WTC11 (cell line): Measurements from ENCODE around the gene KRT85. TPM values are rescaled to one million over a fixed set of nuclear protein-coding genes. Genes with fewer than 3 reads are reported as not detected.

Experiments
- ATAC-seq: fragments of 200-7000 bp; cut with Tn5 transposase; 2 replicates; pipeline ENCODE4 v1.10.0; 2021; ENCODE audit warnings: mild to moderate bottlenecking, moderate library complexity
- CTCF ChIA-PET: fragments of 300-600 bp; sonication (Branson Sonifier 250); formaldehyde crosslinking; loops from one replicate; lab custom pipeline; 2021; ENCODE audit warnings: antibody characterized with exemption; lab: Charles Lee
- POLR2A ChIA-PET: fragments of 350-600 bp; sonication (Branson Sonifier 250); formaldehyde crosslinking; loops from one replicate; lab custom pipeline; 2021; ENCODE audit warnings: antibody characterized with exemption; lab: Charles Lee
- DNase-seq: peaks from one replicate; pipeline ENCODE4 v3.0.0; 2021; ENCODE audit warnings: low spot score
- H3K27ac Mint-ChIP-seq: 2 replicates; pipeline ENCODE4 v1.8.0; 2021; ENCODE audit warnings: mixed read lengths
- H3K27me3 Mint-ChIP-seq: 2 replicates; pipeline ENCODE4 v1.8.0; 2021; ENCODE audit warnings: low read depth, mild to moderate bottlenecking, moderate library complexity, mixed read lengths
- H3K36me3 Mint-ChIP-seq: 2 replicates; pipeline ENCODE4 v1.8.0; 2021; ENCODE audit warnings: mixed read lengths
- H3K4me1 Mint-ChIP-seq: 2 replicates; pipeline ENCODE4 v1.8.0; 2022; ENCODE audit warnings: mixed read lengths
- H3K4me3 Mint-ChIP-seq: 2 replicates; pipeline ENCODE4 v1.8.0; 2021; ENCODE audit warnings: mild to moderate bottlenecking, moderate library complexity, mixed read lengths
- H3K9me3 Mint-ChIP-seq: 2 replicates; pipeline ENCODE4 v1.8.0; 2021; ENCODE audit warnings: mixed read lengths
- ESRRA ChIP-seq: sonication (generic); formaldehyde crosslinking; IDR thresholded peaks from 2 replicates; pipeline ENCODE4 v1.8.1; 2022; ENCODE audit warnings: mild to moderate bottlenecking, missing genetic modification reagents, borderline replicate concordance
- NFATC4 ChIP-seq: fragments of 250-450 bp; sonication (Bioruptor Pico); IDR thresholded peaks from 2 replicates; pipeline ENCODE4 v1.9.0; 2021; ENCODE audit warnings: mild to moderate bottlenecking
- NR1H2 ChIP-seq: sonication (generic); formaldehyde crosslinking; IDR thresholded peaks from 2 replicates; pipeline ENCODE4 v1.9.0; 2021; ENCODE audit warnings: mild to moderate bottlenecking, moderate library complexity, missing genetic modification reagents
- NR2C2 ChIP-seq: sonication (generic); formaldehyde crosslinking; IDR thresholded peaks from 2 replicates; pipeline ENCODE4 v1.8.0; 2022; ENCODE audit warnings: mild to moderate bottlenecking, missing genetic modification reagents
- RORB ChIP-seq: fragments of 250-450 bp; sonication (Bioruptor Pico); IDR thresholded peaks from 2 replicates; pipeline ENCODE4 v1.9.0; 2021; ENCODE audit warnings: mild to moderate bottlenecking
- ZNF671 ChIP-seq: fragments of 250-450 bp; sonication (Bioruptor Pico); IDR thresholded peaks from 2 replicates; pipeline ENCODE4 v1.8.0; 2021; ENCODE audit warnings: mild to moderate bottlenecking
- total RNA-seq: library from RNA; stranded (reverse); gene quantifications from 3 replicates; pipeline ENCODE4 v1.2.3, GENCODE V29; 2021
- TF ChIP-seq, protein P1 (sequence below): fragments of 250-450 bp; sonication (Bioruptor Pico); conservative IDR thresholded peaks from 2 replicates; pipeline ENCODE4 v1.9.0; 2021; ENCODE audit warnings: mild to moderate bottlenecking
- TF ChIP-seq, protein P2 (sequence below): sonication (generic); formaldehyde crosslinking; IDR thresholded peaks from 2 replicates; pipeline ENCODE4 v1.8.0; 2022; ENCODE audit warnings: missing genetic modification reagents
- TF ChIP-seq, protein P3 (sequence below): fragments of 250-450 bp; sonication (Bioruptor Pico); IDR thresholded peaks from 2 replicates; pipeline ENCODE4 v1.9.0; 2021; ENCODE audit warnings: mild to moderate bottlenecking
- TF ChIP-seq, protein P4 (sequence below): fragments of 250-450 bp; sonication (Bioruptor Pico); IDR thresholded peaks from 2 replicates; pipeline ENCODE4 v1.9.0; 2021; ENCODE audit warnings: mild to moderate bottlenecking, borderline replicate concordance

The KRT85 gene
- total RNA-seq, 1 experiment from 2014 or later: not detected

DNA sequence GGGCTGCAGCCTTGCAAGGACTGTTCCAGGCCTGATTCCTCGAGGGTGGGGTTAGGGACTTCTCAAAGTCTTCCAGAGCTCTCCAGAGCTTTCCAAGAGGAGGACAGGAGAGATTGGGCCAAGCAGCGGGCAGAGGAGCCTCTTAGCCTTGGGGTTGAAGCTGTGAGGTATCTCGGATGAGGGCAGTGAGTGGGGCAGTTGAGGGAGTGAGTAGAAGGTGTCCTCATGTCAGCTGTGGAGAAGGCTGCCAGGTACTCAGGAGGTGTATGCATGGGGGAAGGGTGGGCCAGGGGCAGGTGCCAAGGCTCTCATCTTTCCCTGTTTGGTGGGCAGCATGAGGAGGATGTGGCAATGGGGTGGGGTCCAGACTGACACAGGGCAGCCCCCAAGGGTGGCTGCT is 53.8 kb downstream of the KRT85 start:
- no peaks in the 10 kb centered on the region for H3K36me3 Mint-ChIP-seq
- peaks cover 8% of the 10 kb centered on the region for H3K4me1 Mint-ChIP-seq
- peaks cover 29% of the 10 kb centered on the region for H3K27me3 Mint-ChIP-seq
- CTCF ChIA-PET: interaction anchor here (1.0 to 7.8 kb wide), 5 partner anchors 14 to 156 kb away, joined by 3 to 76 read pairs (median 15); no protein-coding TSS in a partner anchor
- TF ChIP-seq, protein P1, sequence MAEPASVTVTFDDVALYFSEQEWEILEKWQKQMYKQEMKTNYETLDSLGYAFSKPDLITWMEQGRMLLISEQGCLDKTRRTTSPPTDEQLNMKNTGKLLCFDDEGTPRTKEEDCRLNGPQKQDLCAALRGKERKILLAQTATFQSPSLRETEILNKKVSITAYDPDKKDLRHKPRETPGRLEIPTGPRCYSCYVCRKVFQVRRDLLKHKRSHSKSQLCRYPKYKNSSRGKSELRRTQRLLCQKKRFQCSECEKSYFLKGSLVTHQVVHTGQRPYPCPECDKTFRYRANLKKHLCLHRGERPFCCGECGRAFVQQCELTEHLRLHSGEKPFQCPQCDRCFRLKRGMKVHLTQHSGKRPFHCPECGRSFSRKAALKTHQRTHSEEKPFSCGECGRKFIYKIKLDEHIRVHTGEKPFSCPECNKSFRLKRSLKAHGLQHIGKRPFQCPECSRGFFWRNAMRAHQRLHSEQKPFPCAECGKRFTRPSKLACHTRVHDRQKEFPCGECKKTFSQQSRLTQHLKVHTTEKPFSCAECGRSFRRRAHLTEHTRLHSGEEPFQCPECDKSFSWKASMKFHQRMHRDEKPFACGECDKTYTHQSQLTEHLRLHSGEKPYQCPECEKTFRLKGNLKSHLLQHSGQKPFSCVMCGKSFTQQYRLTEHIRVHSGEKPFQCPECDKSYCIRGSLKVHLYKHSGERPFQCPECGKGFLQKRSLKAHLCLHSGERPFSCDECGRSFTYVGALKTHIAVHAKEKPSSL: no peak
- TF ChIP-seq NR2C2 (CRISPR knock-in tag): no peak
- TF ChIP-seq, protein P2, sequence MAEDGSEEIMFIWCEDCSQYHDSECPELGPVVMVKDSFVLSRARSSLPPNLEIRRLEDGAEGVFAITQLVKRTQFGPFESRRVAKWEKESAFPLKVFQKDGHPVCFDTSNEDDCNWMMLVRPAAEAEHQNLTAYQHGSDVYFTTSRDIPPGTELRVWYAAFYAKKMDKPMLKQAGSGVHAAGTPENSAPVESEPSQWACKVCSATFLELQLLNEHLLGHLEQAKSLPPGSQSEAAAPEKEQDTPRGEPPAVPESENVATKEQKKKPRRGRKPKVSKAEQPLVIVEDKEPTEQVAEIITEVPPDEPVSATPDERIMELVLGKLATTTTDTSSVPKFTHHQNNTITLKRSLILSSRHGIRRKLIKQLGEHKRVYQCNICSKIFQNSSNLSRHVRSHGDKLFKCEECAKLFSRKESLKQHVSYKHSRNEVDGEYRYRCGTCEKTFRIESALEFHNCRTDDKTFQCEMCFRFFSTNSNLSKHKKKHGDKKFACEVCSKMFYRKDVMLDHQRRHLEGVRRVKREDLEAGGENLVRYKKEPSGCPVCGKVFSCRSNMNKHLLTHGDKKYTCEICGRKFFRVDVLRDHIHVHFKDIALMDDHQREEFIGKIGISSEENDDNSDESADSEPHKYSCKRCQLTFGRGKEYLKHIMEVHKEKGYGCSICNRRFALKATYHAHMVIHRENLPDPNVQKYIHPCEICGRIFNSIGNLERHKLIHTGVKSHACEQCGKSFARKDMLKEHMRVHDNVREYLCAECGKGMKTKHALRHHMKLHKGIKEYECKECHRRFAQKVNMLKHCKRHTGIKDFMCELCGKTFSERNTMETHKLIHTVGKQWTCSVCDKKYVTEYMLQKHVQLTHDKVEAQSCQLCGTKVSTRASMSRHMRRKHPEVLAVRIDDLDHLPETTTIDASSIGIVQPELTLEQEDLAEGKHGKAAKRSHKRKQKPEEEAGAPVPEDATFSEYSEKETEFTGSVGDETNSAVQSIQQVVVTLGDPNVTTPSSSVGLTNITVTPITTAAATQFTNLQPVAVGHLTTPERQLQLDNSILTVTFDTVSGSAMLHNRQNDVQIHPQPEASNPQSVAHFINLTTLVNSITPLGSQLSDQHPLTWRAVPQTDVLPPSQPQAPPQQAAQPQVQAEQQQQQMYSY: no peak
- no peak for DNase-seq
- H3K27ac Mint-ChIP-seq: no peak overlapping the region
- ATAC-seq: no peak
- POLR2A ChIA-PET: no interaction called here
- H3K4me3 Mint-ChIP-seq: no peak overlapping the region
- H3K9me3 Mint-ChIP-seq: no peaks in the 10 kb centered on the region

DNA sequence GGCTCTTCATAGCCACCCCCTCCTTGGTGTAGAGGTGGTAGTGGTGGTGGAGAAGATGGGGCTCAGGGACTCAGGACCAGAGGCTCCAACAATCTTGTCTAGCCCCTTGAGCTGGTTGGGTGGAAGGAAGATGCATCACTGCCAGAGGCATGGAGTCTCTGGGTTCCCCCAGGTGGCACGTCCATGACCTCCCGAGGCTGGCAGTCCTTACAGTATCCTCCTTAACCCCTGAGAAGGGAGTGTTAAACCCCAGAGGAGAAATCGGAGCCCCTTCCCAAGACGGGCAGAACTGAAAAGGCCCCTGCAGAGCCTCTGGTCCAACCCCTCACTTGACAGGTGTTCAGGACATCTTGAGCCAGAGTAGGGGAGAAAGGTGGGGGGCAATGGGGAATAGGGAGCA is 55.2 kb downstream of the KRT85 start:
- H3K36me3 Mint-ChIP-seq: no peaks in the 10 kb centered on the region
- H3K27ac Mint-ChIP-seq: no peak overlapping the region
- ATAC-seq (no peak), DNase-seq (no peak)
- peaks cover 8% of the 10 kb centered on the region for H3K4me1 Mint-ChIP-seq
- peaks cover 42% of the 10 kb centered on the region for H3K27me3 Mint-ChIP-seq
- no peak overlapping the region for H3K4me3 Mint-ChIP-seq
- H3K9me3 Mint-ChIP-seq: no peaks in the 10 kb centered on the region
- CTCF ChIA-PET: interaction anchor here (0.7 to 7.8 kb wide), 10 partner anchors 13 to 159 kb away, joined by 3 to 76 read pairs (median 4); no protein-coding TSS in a partner anchor
- POLR2A ChIA-PET: interaction anchor here (0.5 kb wide), 1 partner anchor 369 kb away, joined by 3 read pairs; no protein-coding TSS in a partner anchor
- no peak for TF ChIP-seq NFATC4 (CRISPR knock-in tag)
- TF ChIP-seq ZNF671 (CRISPR knock-in tag): no peak
- TF ChIP-seq, protein P3, sequence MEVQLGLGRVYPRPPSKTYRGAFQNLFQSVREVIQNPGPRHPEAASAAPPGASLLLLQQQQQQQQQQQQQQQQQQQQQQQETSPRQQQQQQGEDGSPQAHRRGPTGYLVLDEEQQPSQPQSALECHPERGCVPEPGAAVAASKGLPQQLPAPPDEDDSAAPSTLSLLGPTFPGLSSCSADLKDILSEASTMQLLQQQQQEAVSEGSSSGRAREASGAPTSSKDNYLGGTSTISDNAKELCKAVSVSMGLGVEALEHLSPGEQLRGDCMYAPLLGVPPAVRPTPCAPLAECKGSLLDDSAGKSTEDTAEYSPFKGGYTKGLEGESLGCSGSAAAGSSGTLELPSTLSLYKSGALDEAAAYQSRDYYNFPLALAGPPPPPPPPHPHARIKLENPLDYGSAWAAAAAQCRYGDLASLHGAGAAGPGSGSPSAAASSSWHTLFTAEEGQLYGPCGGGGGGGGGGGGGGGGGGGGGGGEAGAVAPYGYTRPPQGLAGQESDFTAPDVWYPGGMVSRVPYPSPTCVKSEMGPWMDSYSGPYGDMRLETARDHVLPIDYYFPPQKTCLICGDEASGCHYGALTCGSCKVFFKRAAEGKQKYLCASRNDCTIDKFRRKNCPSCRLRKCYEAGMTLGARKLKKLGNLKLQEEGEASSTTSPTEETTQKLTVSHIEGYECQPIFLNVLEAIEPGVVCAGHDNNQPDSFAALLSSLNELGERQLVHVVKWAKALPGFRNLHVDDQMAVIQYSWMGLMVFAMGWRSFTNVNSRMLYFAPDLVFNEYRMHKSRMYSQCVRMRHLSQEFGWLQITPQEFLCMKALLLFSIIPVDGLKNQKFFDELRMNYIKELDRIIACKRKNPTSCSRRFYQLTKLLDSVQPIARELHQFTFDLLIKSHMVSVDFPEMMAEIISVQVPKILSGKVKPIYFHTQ (CRISPR knock-in tag): no peak
- TF ChIP-seq RORB (CRISPR knock-in tag): no peak
- TF ChIP-seq, protein P4, sequence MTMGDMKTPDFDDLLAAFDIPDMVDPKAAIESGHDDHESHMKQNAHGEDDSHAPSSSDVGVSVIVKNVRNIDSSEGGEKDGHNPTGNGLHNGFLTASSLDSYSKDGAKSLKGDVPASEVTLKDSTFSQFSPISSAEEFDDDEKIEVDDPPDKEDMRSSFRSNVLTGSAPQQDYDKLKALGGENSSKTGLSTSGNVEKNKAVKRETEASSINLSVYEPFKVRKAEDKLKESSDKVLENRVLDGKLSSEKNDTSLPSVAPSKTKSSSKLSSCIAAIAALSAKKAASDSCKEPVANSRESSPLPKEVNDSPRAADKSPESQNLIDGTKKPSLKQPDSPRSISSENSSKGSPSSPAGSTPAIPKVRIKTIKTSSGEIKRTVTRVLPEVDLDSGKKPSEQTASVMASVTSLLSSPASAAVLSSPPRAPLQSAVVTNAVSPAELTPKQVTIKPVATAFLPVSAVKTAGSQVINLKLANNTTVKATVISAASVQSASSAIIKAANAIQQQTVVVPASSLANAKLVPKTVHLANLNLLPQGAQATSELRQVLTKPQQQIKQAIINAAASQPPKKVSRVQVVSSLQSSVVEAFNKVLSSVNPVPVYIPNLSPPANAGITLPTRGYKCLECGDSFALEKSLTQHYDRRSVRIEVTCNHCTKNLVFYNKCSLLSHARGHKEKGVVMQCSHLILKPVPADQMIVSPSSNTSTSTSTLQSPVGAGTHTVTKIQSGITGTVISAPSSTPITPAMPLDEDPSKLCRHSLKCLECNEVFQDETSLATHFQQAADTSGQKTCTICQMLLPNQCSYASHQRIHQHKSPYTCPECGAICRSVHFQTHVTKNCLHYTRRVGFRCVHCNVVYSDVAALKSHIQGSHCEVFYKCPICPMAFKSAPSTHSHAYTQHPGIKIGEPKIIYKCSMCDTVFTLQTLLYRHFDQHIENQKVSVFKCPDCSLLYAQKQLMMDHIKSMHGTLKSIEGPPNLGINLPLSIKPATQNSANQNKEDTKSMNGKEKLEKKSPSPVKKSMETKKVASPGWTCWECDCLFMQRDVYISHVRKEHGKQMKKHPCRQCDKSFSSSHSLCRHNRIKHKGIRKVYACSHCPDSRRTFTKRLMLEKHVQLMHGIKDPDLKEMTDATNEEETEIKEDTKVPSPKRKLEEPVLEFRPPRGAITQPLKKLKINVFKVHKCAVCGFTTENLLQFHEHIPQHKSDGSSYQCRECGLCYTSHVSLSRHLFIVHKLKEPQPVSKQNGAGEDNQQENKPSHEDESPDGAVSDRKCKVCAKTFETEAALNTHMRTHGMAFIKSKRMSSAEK (CRISPR knock-in tag): no peak
- no peak for TF ChIP-seq ESRRA
- TF ChIP-seq NR1H2 (CRISPR knock-in tag): no peak
